Liver (tissue), 9 donors: ENCODE measurements around the gene CEP68. TPM values are rescaled to one million over a fixed set of nuclear protein-coding genes. Genes with fewer than 3 reads are reported as not detected.

ENCODE experiments used
- DNase-seq: peaks from one replicate; pipeline ENCODE4 v3.0.0-alpha.2; 2017; ENCODE audit warnings: low spot score
- H3K27ac ChIP-seq, 2 donors: one replicate each; pipeline ENCODE4 v1.7.0; 2013; ENCODE audit warnings: inconsistent platforms in 2 of 2, low read length in 2 of 2, control low read depth in 1 of 2, low read depth in 1 of 2, mild to moderate bottlenecking in 1 of 2
- H3K27me3 ChIP-seq, 4 donors: one replicate each; pipeline versions ENCODE4 v1.6.1 to v1.7.0; 2013; ENCODE audit warnings: low read length in 3 of 4, inconsistent platforms in 1 of 4, mild to moderate bottlenecking in 1 of 4, moderate library complexity in 1 of 4; ENCODE audit not compliant: control insufficient read depth in 4 of 4, insufficient read depth in 4 of 4
- H3K36me3 ChIP-seq, 4 donors: one replicate each; pipeline versions ENCODE4 v1.6.1 to v1.7.0; 2013; ENCODE audit warnings: low read length in 3 of 4, mild to moderate bottlenecking in 3 of 4, low read depth in 1 of 4, moderate library complexity in 1 of 4; ENCODE audit not compliant: control insufficient read depth in 4 of 4, insufficient read depth in 3 of 4
- H3K4me1 ChIP-seq, 4 donors: one replicate each; pipeline versions ENCODE4 v1.6.1 to v1.7.0; 2013; ENCODE audit warnings: low read length in 3 of 4, mild to moderate bottlenecking in 3 of 4, moderate library complexity in 1 of 4; ENCODE audit not compliant: control insufficient read depth in 4 of 4, insufficient read depth in 4 of 4
- H3K4me3 ChIP-seq, 3 donors: one replicate each; pipeline versions ENCODE4 v1.6.1 to v1.7.0; 2013; ENCODE audit warnings: low read length in 3 of 3, control low read depth in 1 of 3, low read depth in 1 of 3, mild to moderate bottlenecking in 1 of 3
- H3K9ac ChIP-seq, 2 donors: one replicate each; pipeline ENCODE4 v1.7.0; 2013; ENCODE audit warnings: low read length in 2 of 2, mild to moderate bottlenecking in 2 of 2, moderate library complexity in 2 of 2, control low read depth in 1 of 2, low read depth in 1 of 2
- H3K9me3 ChIP-seq, 4 donors: one replicate each; pipeline versions ENCODE4 v1.6.1 to v1.7.0; 2013; ENCODE audit warnings: low read length in 3 of 4; ENCODE audit not compliant: control insufficient read depth in 4 of 4
- EGR1 ChIP-seq, 2 donors: IDR thresholded peaks; 2 replicates each; pipeline ENCODE4 v1.6.1; 2016 to 2018; ENCODE audit warnings: antibody characterized with exemption in 2 of 2, low read depth in 2 of 2
- FOXA1 ChIP-seq: IDR thresholded peaks from 2 replicates; pipeline ENCODE4 v1.6.1; 2016; ENCODE audit warnings: antibody characterized with exemption
- FOXA2 ChIP-seq: IDR thresholded peaks from 2 replicates; pipeline ENCODE4 v1.6.1; 2016; ENCODE audit warnings: antibody characterized with exemption
- HNF4A ChIP-seq, 2 donors: conservative IDR thresholded peaks; 2 replicates each; pipeline ENCODE4 v1.6.1; 2016; ENCODE audit warnings: antibody characterized with exemption in 2 of 2, mild to moderate bottlenecking in 2 of 2
- HNF4G ChIP-seq: IDR thresholded peaks from 2 replicates; pipeline ENCODE4 v1.6.1; 2016; ENCODE audit warnings: antibody characterized with exemption
- NR2F2 ChIP-seq: IDR thresholded peaks from 2 replicates; pipeline ENCODE4 v1.6.1; 2016; ENCODE audit warnings: antibody characterized with exemption
- REST ChIP-seq: IDR thresholded peaks from 2 replicates; pipeline ENCODE4 v1.6.1; 2016; ENCODE audit warnings: antibody characterized with exemption, mild to moderate bottlenecking
- TAF1 ChIP-seq: conservative IDR thresholded peaks from 2 replicates; pipeline ENCODE4 v1.6.1; 2016; ENCODE audit warnings: antibody characterized with exemption, mild to moderate bottlenecking
- YY1 ChIP-seq: IDR thresholded peaks from 2 replicates; pipeline ENCODE4 v1.6.1; 2016; ENCODE audit warnings: antibody characterized with exemption, mild to moderate bottlenecking
- WGBS: extraction: QIAGEN DNeasy Blood & Tissue Kit; methylation state at CpG from one replicate; pipeline ENCODE4 v1.1.7; 2013; 5-methylcytosine and 5-hydroxymethylcytosine counted together
- polyA plus RNA-seq, 2 donors: library from polyadenylated mRNA; stranded (reverse) in 1 of 2; unstranded in 1 of 2; fragments of 200-250 nt in 1 of 2; fragments of >200 nt in 1 of 2; fragmentation: Nextera tagmentation in 1 of 2; extraction: Ambion mirVana in 1 of 2; gene quantifications; one replicate each; pipeline versions ENCODE4 v1.2.1 to v1.2.3, GENCODE V29; 2013 to 2015
- total RNA-seq, 2 donors: library from RNA; depleted of rRNA; stranded (reverse); fragments of >200 nt; gene quantifications; one replicate each; pipeline ENCODE4 v1.2.3, GENCODE V29; 2014
- TF ChIP-seq, protein P1 (sequence below): IDR thresholded peaks from 2 replicates; pipeline ENCODE4 v1.6.1; 2016; ENCODE audit warnings: antibody characterized with exemption
- donor health status: healthy.
- donor health status: healthy.
- donor health status: healthy.
- donor health status: healthy.
- donor health status: healthy.

The CEP68 gene
- total and polyA plus RNA-seq, 4 donors, result 2.1 to 5.8 (median 4.1) TPM

DNA sequence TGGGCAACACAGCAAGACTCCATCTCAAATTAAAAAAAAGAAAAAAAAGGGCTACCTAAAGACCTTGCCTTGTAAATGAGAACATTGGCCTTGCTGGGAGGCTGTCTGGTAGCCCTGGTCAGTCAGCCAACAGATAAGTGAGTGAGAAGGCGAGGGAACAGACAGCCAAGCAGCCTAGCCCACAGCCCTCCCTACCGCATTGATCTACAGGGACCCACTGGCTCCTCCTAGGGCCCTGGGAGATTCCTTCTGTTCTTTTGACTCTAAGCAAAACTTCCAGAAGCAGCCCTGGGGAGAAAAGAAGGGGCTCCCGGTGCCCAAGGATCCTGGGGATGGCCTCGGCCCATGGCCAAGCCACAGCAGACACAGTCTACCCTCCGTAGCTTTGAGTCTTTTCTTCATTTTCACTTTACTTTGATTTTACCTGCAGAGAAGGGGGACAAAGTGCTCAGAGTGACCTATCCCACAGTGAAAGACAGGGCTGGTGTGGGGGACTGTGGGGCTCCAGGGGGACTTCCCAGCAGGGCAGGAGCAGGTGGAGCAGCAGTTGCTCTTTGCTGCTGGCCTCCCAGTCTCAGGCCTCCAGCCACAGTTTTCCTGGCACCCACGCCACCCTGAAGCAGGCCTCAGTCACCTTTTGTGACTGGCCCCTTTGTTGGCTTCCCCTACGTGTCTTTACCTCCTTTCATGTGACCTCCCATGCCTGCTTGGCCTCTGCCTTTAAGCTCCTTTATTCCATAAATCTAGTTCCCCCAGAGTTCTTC is 5.1 kb downstream of the CEP68 start:
- WGBS, result 91% methylated on average over 7 of the region's 7 CpGs
- no peaks in the 10 kb centered on the region for H3K27me3 ChIP-seq
- no peak for TF ChIP-seq FOXA2
- no peak for TF ChIP-seq TAF1
- no peak for DNase-seq
- no peak overlapping the region for H3K27ac ChIP-seq
- H3K4me1 ChIP-seq, result peaks cover 6 to 20% (median 15%) of the 10 kb centered on the region in 4 donors
- H3K4me3 ChIP-seq, result no peak overlapping the region
- no peaks in the 10 kb centered on the region for H3K9me3 ChIP-seq
- H3K9ac ChIP-seq, result no peak overlapping the region
- no peaks in the 10 kb centered on the region for H3K36me3 ChIP-seq

- H3K36me3 ChIP-seq, result no peaks in the 10 kb centered on the region
- no peak overlapping the region for H3K9ac ChIP-seq
- no peaks in the 10 kb centered on the region for H3K9me3 ChIP-seq
- no peak for DNase-seq
- 94% methylated on average over 8 of the region's 8 CpGs for WGBS
- H3K27ac ChIP-seq, result no peak overlapping the region
- H3K27me3 ChIP-seq, result no peaks in the 10 kb centered on the region
- peaks cover 6 to 18% (median 14%) of the 10 kb centered on the region in 4 donors for H3K4me1 ChIP-seq
- TF ChIP-seq, protein P1, sequence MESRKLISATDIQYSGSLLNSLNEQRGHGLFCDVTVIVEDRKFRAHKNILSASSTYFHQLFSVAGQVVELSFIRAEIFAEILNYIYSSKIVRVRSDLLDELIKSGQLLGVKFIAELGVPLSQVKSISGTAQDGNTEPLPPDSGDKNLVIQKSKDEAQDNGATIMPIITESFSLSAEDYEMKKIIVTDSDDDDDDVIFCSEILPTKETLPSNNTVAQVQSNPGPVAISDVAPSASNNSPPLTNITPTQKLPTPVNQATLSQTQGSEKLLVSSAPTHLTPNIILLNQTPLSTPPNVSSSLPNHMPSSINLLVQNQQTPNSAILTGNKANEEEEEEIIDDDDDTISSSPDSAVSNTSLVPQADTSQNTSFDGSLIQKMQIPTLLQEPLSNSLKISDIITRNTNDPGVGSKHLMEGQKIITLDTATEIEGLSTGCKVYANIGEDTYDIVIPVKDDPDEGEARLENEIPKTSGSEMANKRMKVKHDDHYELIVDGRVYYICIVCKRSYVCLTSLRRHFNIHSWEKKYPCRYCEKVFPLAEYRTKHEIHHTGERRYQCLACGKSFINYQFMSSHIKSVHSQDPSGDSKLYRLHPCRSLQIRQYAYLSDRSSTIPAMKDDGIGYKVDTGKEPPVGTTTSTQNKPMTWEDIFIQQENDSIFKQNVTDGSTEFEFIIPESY, result no peak
- TF ChIP-seq FOXA2 (no peak), REST (no peak), YY1 (no peak), EGR1 (IDR thresholded peaks at IDR 0.05; ENCODE audit: low read depth in 2 of 2) (no peak), TAF1 (no peak), HNF4A (conservative IDR thresholded peaks at IDR 0.05) (no peak), HNF4G (no peak), FOXA1 (no peak), NR2F2 (no peak)
- no peak overlapping the region for H3K4me3 ChIP-seq
These were observed 5.7 kb downstream of the CEP68 start for GRCh38 chr2:65061910-65062339.
